ENCODE results near the gene CACNG5. TPM values are rescaled to one million over a fixed set of nuclear protein-coding genes. Genes with fewer than 3 reads are reported as not detected.

The CACNG5 gene
- polyA plus RNA-seq, 1 donor, result 3.2 TPM

DNA sequence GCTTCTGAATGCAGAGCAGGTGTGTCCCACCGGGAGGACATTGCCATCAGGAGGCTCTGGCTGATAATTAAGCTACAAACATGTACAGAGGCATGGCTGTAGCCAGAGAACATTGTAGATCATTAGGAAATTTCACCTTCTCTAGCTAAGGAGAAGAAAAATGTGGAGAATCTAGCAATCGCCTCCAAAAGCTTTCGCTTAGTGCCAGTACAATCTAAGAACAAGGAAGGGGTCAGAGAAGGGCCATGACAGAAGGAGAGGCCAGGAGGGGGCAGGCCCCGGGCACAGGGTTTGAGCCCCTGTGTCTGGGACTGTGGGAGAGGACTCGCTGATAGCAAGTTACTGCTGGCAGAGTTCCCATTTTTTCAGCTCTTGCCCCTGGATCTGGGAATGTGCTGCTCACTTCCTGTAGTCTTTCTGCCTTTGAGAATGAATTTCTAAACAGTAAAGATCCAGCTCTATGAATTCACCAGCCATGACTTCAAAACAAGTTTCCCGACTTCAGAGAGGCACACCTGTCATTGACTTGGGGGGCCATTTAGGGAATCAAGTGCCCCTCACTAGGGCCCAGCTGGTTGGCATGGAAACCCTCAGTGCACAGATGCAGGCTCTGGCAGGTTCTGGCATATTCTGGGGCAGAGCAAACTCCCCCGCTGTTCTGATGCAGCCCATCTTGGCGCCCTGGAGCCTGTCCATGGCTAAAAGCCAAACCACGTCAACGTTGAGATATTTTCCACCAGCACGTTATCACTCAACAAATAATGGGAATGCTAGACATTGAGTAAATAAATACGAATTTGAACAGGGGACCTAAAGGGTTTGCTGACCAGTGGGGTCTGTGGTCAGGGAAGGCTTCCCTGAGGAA lies 70.1 kb downstream of the CACNG5 start:
- DNase-seq, result peak; percentile 36

- DNase-seq, result peak; percentile 80
Measured at GRCh38 chr17:66906321-66907278, 71.7 kb downstream of the CACNG5 start.

- no peak for DNase-seq
Measured at GRCh38 chr17:66909804-66910373, 75.0 kb downstream of the CACNG5 start.

- no peak for DNase-seq
Measured at GRCh38 chr17:66910651-66911285, 75.9 kb downstream of the CACNG5 start.

- DNase-seq, result no peak
Measured at GRCh38 chr17:66915204-66915611, 80.3 kb downstream of the CACNG5 start.

DNA sequence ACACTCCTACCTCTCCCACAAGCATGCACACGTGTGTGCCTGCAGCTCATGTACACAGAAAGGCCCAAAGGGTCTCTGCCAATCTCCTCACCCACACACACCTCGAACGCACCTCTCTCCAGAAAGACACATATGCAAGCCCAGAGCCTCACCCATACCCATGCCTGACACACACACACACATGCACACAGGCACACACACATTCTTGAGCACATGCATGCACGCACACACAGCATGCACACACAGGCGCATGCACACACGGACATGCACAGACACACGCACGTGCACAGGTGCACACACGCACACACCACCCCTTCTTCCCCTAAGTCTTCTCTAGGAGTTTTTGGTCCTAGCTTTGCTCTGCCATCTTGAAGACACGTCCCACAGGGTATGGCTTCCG lies 80.9 kb downstream of the CACNG5 start:
- DNase-seq, result no peak

DNA sequence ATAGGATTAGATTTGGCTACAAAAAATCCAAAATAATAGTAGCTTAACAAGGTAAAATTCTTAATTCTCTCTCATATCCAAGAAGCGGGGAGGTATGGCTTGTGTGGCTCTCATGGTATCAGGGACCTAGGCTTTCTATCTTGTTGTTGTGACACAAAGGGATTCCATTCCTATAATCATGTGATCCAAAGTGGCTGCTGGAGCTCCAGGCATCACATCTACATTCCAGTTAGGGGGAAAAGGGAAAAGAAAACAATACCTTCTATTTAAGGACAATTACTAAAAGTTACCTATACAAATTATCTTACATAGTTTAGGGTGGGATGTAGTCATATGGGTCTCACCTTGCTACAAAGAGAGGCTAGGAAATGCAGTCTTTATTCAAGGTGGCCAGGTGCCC lies 82.0 kb downstream of the CACNG5 start:
- no peak for DNase-seq

DNA sequence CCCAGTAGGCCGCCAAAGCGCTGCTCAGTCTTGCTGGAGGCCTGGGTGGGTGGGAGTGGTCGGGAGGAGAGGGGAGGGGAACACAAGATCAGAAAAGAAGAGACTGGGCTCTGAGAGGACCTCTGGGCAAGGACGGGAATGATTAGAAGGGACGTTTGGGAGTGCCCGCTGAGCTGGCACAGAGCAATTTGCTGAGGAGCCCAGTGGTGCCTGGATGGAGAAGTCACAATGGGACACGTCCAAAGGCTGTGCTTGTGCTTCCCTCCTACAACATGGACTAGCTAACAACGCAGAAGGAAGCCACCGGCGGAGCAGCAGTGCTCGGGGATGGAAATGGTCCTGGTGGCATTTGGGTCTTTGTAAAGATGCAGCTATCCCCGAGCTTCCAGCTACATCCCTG lies 84.0 kb downstream of the CACNG5 start:
- DNase-seq, result no peak

GRCh38 chr17:66920435-66920834 lies 85.5 kb downstream of the CACNG5 start:
- no peak for DNase-seq

DNA sequence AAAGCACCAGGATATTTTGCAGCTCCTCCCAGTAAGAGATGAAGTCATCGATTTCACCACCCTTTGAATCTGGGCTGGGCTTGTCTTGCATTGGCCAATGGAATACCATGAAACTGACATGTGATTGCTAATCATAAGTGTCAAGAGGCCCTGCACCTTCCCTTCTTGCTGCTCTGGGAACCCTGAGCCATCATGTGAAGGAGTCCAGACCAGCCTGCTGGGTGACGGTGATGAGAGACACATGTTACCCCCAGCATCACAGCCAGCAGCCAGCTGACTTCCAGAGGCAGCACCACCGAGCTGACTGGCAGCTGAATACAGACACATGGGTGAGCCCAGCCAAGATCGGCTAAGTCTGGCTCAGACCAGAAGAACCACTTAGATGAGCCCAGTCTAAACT lies 86.0 kb downstream of the CACNG5 start:
- DNase-seq, result no peak

DNA sequence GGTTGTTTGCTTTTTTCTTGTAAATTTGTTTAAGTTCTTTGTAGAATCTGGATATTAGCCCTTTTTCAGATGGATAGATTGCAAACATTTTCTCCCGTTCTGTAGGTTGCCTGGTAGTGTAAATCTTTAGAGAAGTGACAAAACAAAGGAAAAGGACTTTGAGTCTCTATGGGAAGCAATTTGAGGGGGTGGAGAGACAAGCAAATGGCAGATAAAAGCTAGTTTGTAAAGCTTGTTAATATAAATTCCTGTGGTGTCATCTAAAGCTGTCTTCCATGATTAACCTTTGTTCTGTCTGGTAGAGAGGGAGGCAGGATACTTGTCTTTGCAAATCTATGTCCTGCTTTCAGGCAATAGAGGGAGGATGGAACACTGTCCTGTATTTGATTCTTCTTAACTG lies 89.0 kb downstream of the CACNG5 start:
- no peak for DNase-seq

DNA sequence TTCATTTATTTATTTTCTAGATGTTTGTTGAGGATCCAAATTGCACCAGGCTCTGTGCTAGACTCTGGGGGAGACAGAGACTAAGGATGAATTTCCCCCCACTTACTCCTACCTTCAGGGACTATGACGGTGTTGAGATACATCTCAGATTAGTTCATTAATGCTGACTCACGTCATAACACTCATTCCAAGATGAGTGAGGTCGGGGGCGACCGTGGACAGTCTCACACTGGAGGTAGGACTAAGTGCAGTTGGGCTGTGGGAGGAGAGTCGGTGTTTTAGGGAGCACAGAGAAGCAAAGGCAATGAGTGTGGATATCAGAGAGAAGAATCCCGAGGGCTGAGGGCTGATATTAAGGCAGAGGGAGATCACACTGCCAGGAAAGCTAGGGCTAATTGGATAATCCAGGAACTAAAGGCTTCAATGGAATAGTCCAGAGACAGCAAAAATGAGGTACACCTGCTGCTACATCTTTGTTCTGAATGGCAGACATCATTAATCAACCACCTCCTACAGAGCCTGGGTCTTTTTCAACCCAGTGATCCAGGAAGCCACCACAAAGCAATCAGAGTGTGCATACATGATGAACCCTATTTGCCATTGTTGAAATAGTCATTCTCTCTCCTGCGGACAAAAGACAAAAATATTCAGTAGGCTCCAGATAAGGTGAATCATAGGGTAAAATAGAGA lies 91.0 kb downstream of the CACNG5 start:
- no peak for DNase-seq

- DNase-seq, result no peak
Measured at GRCh38 chr17:66928949-66929348, 94.0 kb downstream of the CACNG5 start.

- DNase-seq, result no peak
Measured at GRCh38 chr17:66929591-66929990, 94.7 kb downstream of the CACNG5 start.

- no peak for DNase-seq
Measured at GRCh38 chr17:66930933-66931332, 96.0 kb downstream of the CACNG5 start.

DNA sequence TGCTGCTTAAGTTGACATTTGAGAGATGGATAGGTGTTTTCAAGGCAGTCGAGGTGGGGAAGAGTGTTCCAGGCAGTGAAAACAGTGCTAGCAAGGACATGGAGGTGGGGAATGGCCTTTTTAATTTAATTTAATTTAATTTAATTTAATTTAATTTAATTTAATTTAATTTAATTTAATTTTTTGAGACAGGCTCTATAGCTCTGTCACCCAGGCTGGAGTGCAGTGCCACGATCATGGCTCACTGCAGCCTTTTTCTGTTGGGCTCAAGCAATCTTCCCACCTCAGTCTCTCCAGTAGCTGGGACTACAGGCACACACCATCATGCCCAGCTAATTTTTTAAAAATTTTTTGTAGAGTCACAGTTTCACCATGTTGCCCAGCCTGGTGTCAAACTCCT lies 97.4 kb downstream of the CACNG5 start:
- DNase-seq, result no peak

- DNase-seq, result no peak
Measured at GRCh38 chr17:66934040-66934439, 99.1 kb downstream of the CACNG5 start.

Data from left kidney (tissue), 2 donors.